ENCODE results near the gene ZNF536.

Gene ZNF536

GRCh38 chr19:30349131-30349730 is 23.0 kb upstream of the ZNF536 start:
- DNase-seq (ENCODE audit: low read depth in 1 of 2, low spot score in 1 of 2): no peak
- no peak overlapping the region for H3K4me3 ChIP-seq (replicated peaks; ENCODE audit: insufficient read depth, low read length)
- H3K27ac ChIP-seq (replicated peaks): no peak overlapping the region
- TF ChIP-seq GABPA (IDR thresholded peaks at IDR 0.05; ENCODE audit: low read depth) (no peak), POLR2AphosphoS5 (IDR thresholded peaks at IDR 0.05; ENCODE audit: low read depth) (no peak), SPI1 (IDR thresholded peaks at IDR 0.05; ENCODE audit: borderline replicate concordance, low read depth) (no peak)
- TF ChIP-seq, protein P1, sequence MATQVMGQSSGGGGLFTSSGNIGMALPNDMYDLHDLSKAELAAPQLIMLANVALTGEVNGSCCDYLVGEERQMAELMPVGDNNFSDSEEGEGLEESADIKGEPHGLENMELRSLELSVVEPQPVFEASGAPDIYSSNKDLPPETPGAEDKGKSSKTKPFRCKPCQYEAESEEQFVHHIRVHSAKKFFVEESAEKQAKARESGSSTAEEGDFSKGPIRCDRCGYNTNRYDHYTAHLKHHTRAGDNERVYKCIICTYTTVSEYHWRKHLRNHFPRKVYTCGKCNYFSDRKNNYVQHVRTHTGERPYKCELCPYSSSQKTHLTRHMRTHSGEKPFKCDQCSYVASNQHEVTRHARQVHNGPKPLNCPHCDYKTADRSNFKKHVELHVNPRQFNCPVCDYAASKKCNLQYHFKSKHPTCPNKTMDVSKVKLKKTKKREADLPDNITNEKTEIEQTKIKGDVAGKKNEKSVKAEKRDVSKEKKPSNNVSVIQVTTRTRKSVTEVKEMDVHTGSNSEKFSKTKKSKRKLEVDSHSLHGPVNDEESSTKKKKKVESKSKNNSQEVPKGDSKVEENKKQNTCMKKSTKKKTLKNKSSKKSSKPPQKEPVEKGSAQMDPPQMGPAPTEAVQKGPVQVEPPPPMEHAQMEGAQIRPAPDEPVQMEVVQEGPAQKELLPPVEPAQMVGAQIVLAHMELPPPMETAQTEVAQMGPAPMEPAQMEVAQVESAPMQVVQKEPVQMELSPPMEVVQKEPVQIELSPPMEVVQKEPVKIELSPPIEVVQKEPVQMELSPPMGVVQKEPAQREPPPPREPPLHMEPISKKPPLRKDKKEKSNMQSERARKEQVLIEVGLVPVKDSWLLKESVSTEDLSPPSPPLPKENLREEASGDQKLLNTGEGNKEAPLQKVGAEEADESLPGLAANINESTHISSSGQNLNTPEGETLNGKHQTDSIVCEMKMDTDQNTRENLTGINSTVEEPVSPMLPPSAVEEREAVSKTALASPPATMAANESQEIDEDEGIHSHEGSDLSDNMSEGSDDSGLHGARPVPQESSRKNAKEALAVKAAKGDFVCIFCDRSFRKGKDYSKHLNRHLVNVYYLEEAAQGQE (IDR thresholded peaks at IDR 0.05; ENCODE audit: insufficient replicate concordance, low read depth): no peak
- H3K27me3 ChIP-seq (ENCODE audit: insufficient read depth, poor library complexity, severe bottlenecking): no peaks in the 10 kb centered on the region

DNA sequence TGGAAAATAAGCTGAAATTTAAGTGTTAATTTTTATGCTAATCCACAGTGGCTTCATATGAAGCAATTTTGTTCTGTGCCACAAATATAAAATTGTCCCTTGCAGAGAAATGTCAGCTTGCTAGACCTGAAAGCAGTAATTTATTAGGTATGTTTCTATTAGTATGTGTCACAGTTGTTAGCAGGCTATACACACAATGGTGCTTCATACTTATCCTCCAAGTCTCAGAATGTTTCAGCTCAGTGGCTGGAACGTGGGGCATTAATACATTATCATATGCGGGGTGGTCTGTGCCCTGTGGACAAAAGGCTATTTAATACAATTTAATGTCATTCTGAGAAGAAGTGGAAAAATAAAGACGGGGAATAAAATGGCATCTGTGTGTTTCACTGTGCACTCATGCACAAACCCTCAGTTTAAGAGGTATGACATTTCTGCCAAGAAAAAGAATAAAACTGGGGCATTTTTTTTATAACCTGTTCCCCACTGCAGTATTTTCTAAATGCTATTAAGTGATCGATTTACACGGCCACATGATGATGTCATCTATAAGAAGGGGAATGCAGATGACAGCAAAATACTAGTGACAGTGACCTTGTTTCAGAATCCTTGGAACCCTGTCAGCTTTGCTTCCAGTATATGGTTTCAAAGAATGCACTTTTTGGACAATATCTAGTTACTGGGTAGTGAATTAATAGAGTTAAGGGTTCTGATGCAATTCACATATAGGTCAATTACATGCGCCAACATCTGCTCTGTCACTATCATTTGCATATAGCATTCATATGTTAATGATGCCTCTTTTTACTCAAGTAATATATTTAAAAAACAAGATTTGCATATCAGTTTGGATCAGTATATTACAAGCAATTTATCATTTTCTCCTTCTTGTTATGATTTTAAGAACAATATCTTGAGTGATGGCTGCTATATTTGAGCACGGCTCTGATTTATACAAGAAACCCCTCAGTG is 21.2 kb upstream of the ZNF536 start:
- no peaks in the 10 kb centered on the region for H3K27me3 ChIP-seq (ENCODE audit: insufficient read depth, poor library complexity, severe bottlenecking)
- DNase-seq (ENCODE audit: low read depth in 1 of 2, low spot score in 1 of 2): no peak
- TF ChIP-seq SPI1 (IDR thresholded peaks at IDR 0.05; ENCODE audit: borderline replicate concordance, low read depth): no peak
- TF ChIP-seq, protein P2, sequence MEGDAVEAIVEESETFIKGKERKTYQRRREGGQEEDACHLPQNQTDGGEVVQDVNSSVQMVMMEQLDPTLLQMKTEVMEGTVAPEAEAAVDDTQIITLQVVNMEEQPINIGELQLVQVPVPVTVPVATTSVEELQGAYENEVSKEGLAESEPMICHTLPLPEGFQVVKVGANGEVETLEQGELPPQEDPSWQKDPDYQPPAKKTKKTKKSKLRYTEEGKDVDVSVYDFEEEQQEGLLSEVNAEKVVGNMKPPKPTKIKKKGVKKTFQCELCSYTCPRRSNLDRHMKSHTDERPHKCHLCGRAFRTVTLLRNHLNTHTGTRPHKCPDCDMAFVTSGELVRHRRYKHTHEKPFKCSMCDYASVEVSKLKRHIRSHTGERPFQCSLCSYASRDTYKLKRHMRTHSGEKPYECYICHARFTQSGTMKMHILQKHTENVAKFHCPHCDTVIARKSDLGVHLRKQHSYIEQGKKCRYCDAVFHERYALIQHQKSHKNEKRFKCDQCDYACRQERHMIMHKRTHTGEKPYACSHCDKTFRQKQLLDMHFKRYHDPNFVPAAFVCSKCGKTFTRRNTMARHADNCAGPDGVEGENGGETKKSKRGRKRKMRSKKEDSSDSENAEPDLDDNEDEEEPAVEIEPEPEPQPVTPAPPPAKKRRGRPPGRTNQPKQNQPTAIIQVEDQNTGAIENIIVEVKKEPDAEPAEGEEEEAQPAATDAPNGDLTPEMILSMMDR (IDR thresholded peaks at IDR 0.05; ENCODE audit: insufficient read depth, low read length): no peak
- no peak for TF ChIP-seq POLR2AphosphoS5 (IDR thresholded peaks at IDR 0.05; ENCODE audit: low read depth)
- TF ChIP-seq GABPA (IDR thresholded peaks at IDR 0.05; ENCODE audit: low read depth): no peak
- TF ChIP-seq, protein P1 (IDR thresholded peaks at IDR 0.05; ENCODE audit: insufficient replicate concordance, low read depth): no peak
- H3K4me3 ChIP-seq (replicated peaks; ENCODE audit: insufficient read depth, low read length): no peak overlapping the region
- no peak overlapping the region for H3K27ac ChIP-seq (replicated peaks)

DNA sequence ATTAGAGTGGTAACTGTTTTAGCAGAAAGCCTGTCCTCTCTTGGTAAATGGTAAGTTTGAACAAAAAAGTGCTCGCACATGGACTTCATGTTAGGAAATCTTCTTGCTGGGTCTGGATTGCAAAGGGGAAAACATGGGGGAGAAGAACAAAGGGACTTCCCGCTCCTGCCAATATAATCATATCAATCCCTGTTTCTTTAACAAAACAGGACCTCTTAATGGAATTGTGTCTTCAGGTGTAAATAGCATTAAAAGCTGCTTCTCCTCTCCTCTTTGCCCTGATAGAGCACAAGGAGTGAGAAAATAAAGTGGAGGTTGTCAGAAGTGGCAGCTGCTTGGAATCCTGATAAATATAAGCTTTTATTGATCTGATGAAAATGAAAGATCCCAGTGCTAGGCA is 20.4 kb upstream of the ZNF536 start:
- no peak overlapping the region for H3K27ac ChIP-seq (replicated peaks)
- no peak overlapping the region for H3K4me3 ChIP-seq (replicated peaks; ENCODE audit: insufficient read depth, low read length)
- no peak for DNase-seq (ENCODE audit: low read depth in 1 of 2, low spot score in 1 of 2)
- TF ChIP-seq, protein P2 (IDR thresholded peaks at IDR 0.05; ENCODE audit: insufficient read depth, low read length): no peak
- TF ChIP-seq, protein P1 (IDR thresholded peaks at IDR 0.05; ENCODE audit: insufficient replicate concordance, low read depth): no peak
- TF ChIP-seq GABPA (IDR thresholded peaks at IDR 0.05; ENCODE audit: low read depth) (no peak), SPI1 (IDR thresholded peaks at IDR 0.05; ENCODE audit: borderline replicate concordance, low read depth) (no peak), POLR2AphosphoS5 (IDR thresholded peaks at IDR 0.05; ENCODE audit: low read depth) (no peak)
- no peaks in the 10 kb centered on the region for H3K27me3 ChIP-seq (ENCODE audit: insufficient read depth, poor library complexity, severe bottlenecking)

Data from HL-60 (cell line).